GM18520 (cell line): ENCODE data around the gene AP1G2.

Source experiments
- ATAC-seq: cut with Tn5 transposase; IDR thresholded peaks from one replicate; pipeline ENCODE4 v1.9.1; 2021; ENCODE audit not compliant: unreplicated experiment

The AP1G2 gene

GRCh38 chr14:23520899-23521533, 46.6 kb downstream of the AP1G2 start:
- ATAC-seq, result no peak

GRCh38 chr14:23518709-23519108, 48.9 kb downstream of the AP1G2 start:
- ATAC-seq, result no peak

- ATAC-seq, result no peak
Measured at GRCh38 chr14:23517650-23518326, 49.8 kb downstream of the AP1G2 start.

- no peak for ATAC-seq
Measured at GRCh38 chr14:23514644-23514957, 53.0 kb downstream of the AP1G2 start.

GRCh38 chr14:23513818-23514643, 53.6 kb downstream of the AP1G2 start:
- no peak for ATAC-seq

- ATAC-seq, result no peak
Measured at GRCh38 chr14:23513005-23513817, 54.4 kb downstream of the AP1G2 start.

GRCh38 chr14:23512156-23512555, 55.4 kb downstream of the AP1G2 start:
- ATAC-seq, result no peak
